ENCODE data around the gene CHST7. TPM values are rescaled to one million over a fixed set of nuclear protein-coding genes. Genes with fewer than 3 reads are reported as not detected.

The CHST7 gene
- total RNA-seq, 1 experiment from 2014 or later, result 24.7 TPM

GRCh38 chrX:46574774-46575381 lies 1.3 kb downstream of the CHST7 start:
- intact Hi-C loops (cut with micrococcal nuclease), result loop anchor here (5.0 to 10.0 kb wide), 2 partner anchors 112 to 180 kb away; partner anchors contain the start of gene SLC9A7
- Histone ChIP-seq H4K20me1 (ENCODE audit: low read length) (no peaks in the 10 kb centered on the region; the same call in 1 of the 2 replicates), H3K79me2 (ENCODE audit: low read length) (peaks cover 57% of the 10 kb centered on the region), H3K4me1 (ENCODE audit: insufficient read depth, low read length) (peaks cover 32% of the 10 kb centered on the region), H3K4me2 (ENCODE audit: low read length) (peak overlapping the region; percentile 93), H3K36me3 (ENCODE audit: low read depth, low read length) (peaks cover 8% of the 10 kb centered on the region; the same call in 1 of the 2 replicates), H3K9ac (ENCODE audit: low read length) (peak overlapping the region; percentile 77), H3F3A (ENCODE audit: low read length, unreplicated experiment) (peaks cover 4% of the 10 kb centered on the region), H3K9me3 (ENCODE audit: low read length) (no peaks in the 10 kb centered on the region), H3K4me3 (ENCODE audit: low read length) (peak overlapping the region; percentile 94), H3K9me2 (replicated peaks; ENCODE audit: low read length) (no peaks in the 10 kb centered on the region), H2AFZ (ENCODE audit: low read length) (no peak overlapping the region), H3K27me3 (ENCODE audit: low read length) (no peaks in the 10 kb centered on the region), H3K27ac (ENCODE audit: low read length) (no peak overlapping the region)
- ATAC-seq, result no peak
- TF ChIP-seq EZH2phosphoT487 (IDR thresholded peaks at IDR 0.05; ENCODE audit: borderline replicate concordance, low read length) (no peak), EZH2 (IDR thresholded peaks at IDR 0.05; ENCODE audit: low read length, unreplicated experiment) (no peak)
- TF ChIP-seq, protein P1, sequence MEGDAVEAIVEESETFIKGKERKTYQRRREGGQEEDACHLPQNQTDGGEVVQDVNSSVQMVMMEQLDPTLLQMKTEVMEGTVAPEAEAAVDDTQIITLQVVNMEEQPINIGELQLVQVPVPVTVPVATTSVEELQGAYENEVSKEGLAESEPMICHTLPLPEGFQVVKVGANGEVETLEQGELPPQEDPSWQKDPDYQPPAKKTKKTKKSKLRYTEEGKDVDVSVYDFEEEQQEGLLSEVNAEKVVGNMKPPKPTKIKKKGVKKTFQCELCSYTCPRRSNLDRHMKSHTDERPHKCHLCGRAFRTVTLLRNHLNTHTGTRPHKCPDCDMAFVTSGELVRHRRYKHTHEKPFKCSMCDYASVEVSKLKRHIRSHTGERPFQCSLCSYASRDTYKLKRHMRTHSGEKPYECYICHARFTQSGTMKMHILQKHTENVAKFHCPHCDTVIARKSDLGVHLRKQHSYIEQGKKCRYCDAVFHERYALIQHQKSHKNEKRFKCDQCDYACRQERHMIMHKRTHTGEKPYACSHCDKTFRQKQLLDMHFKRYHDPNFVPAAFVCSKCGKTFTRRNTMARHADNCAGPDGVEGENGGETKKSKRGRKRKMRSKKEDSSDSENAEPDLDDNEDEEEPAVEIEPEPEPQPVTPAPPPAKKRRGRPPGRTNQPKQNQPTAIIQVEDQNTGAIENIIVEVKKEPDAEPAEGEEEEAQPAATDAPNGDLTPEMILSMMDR (conservative IDR thresholded peaks at IDR 0.05; ENCODE audit: low read depth, low read length), result no peak
- ChIA-PET POLR2A (ENCODE audit: unreplicated experiment) (no interaction called here), CTCF (no interaction called here)
- no peak for DNase-seq
- no TSS peak for BruUV-seq (replicated peaks)

DNA sequence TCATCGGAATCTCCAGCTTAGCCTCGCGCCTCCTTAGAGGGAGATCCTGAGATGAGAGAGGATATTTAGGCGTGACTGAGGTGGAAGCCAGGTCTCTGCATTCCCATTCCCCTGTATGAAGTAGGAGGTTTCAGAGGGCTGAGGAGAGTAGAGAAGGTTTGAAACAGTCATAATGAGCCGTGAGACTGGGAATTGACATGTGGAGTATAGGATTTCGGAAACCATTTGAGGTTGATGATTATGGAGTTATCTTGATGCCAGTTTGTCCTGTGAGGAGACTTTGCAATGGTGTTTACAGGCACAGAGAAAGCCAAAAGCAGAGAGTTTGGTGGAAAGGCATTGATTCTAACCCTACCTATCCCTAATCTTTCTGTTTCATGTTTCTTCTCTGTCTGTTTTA lies 2.0 kb downstream of the CHST7 start:
- H2AFZ ChIP-seq (ENCODE audit: low read length), result no peak overlapping the region
- BruUV-seq (replicated peaks), result no TSS peak
- H3K36me3 ChIP-seq (ENCODE audit: low read depth, low read length), result peaks cover 8% of the 10 kb centered on the region; the same call in 1 of the 2 replicates
- TF ChIP-seq EZH2phosphoT487 (IDR thresholded peaks at IDR 0.05; ENCODE audit: borderline replicate concordance, low read length), result no peak
- no peak for TF ChIP-seq EZH2 (IDR thresholded peaks at IDR 0.05; ENCODE audit: low read length, unreplicated experiment)
- TF ChIP-seq, protein P1 (conservative IDR thresholded peaks at IDR 0.05; ENCODE audit: low read depth, low read length), result no peak
- H3F3A ChIP-seq (ENCODE audit: low read length, unreplicated experiment), result peaks cover 4% of the 10 kb centered on the region
- peak; percentile 26 for DNase-seq
- ATAC-seq, result no peak
- H3K4me2 ChIP-seq (ENCODE audit: low read length), result peak overlapping the region; percentile 93
- H3K4me3 ChIP-seq (ENCODE audit: low read length), result peak overlapping the region; percentile 73
- no peaks in the 10 kb centered on the region for H3K9me3 ChIP-seq (ENCODE audit: low read length)
- H4K20me1 ChIP-seq (ENCODE audit: low read length), result no peaks in the 10 kb centered on the region; the same call in 1 of the 2 replicates
- ChIA-PET CTCF (no interaction called here), POLR2A (ENCODE audit: unreplicated experiment) (no interaction called here)
- intact Hi-C loops (cut with micrococcal nuclease), result loop anchor here (10.0 kb wide), 1 partner anchor 179 kb away; the partner anchor contains the start of gene SLC9A7
- H3K27ac ChIP-seq (ENCODE audit: low read length), result peak overlapping the region; percentile 85
- H3K79me2 ChIP-seq (ENCODE audit: low read length), result peaks cover 62% of the 10 kb centered on the region
- no peaks in the 10 kb centered on the region for H3K9me2 ChIP-seq (replicated peaks; ENCODE audit: low read length)
- H3K9ac ChIP-seq (ENCODE audit: low read length), result peak overlapping the region; percentile 60
- H3K4me1 ChIP-seq (ENCODE audit: insufficient read depth, low read length), result peaks cover 32% of the 10 kb centered on the region
- no peaks in the 10 kb centered on the region for H3K27me3 ChIP-seq (ENCODE audit: low read length)

DNA sequence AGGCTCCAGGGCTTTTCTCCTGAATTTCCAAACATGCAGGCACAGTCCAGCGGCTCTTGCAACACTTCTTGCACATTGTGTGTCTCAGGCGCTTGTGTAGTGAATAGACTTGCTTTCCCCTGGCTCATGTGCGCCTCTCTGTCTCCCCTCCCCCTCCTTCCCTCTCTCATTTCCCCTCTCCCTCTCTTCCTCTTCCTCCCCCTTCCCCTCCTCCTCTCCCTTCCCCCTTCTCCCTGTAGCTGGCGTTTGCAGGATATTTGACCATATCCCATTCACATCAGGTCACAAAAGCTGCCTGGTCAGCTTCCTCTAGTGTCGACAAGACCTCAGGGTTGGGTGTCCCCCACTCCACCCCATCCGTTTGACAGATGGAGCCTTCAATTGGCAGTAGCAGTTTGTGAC lies 2.4 kb downstream of the CHST7 start:
- H3K4me3 ChIP-seq (ENCODE audit: low read length), result peak overlapping the region; percentile 73

More for the DNA sequence above, 2.4 kb downstream of the CHST7 start:
- Histone ChIP-seq H3K9me2 (replicated peaks; ENCODE audit: low read length) (no peaks in the 10 kb centered on the region), H4K20me1 (ENCODE audit: low read length) (no peaks in the 10 kb centered on the region; the same call in 1 of the 2 replicates), H3F3A (ENCODE audit: low read length, unreplicated experiment) (peaks cover 4% of the 10 kb centered on the region), H3K4me2 (ENCODE audit: low read length) (peak overlapping the region; percentile 93), H2AFZ (ENCODE audit: low read length) (0 out of 2 replicates have a peak overlapping the region, but pooled peaks have one; percentile 8), H3K27ac (ENCODE audit: low read length) (peak overlapping the region; percentile 85), H3K36me3 (ENCODE audit: low read depth, low read length) (peaks cover 8% of the 10 kb centered on the region; the same call in 1 of the 2 replicates), H3K27me3 (ENCODE audit: low read length) (no peaks in the 10 kb centered on the region), H3K9ac (ENCODE audit: low read length) (peak overlapping the region; percentile 60), H3K4me1 (ENCODE audit: insufficient read depth, low read length) (peaks cover 32% of the 10 kb centered on the region), H3K79me2 (ENCODE audit: low read length) (peaks cover 64% of the 10 kb centered on the region), H3K9me3 (ENCODE audit: low read length) (no peaks in the 10 kb centered on the region)
- TF ChIP-seq EZH2phosphoT487 (IDR thresholded peaks at IDR 0.05; ENCODE audit: borderline replicate concordance, low read length) (no peak), EZH2 (IDR thresholded peaks at IDR 0.05; ENCODE audit: low read length, unreplicated experiment) (no peak)
- TF ChIP-seq, protein P1 (conservative IDR thresholded peaks at IDR 0.05; ENCODE audit: low read depth, low read length), result no peak
- BruUV-seq (replicated peaks), result no TSS peak
- DNase-seq (peak; percentile 32), ATAC-seq (no peak)
- POLR2A ChIA-PET (ENCODE audit: unreplicated experiment), result no interaction called here
- intact Hi-C loops (cut with micrococcal nuclease), result loop anchor here (2.0 to 10.0 kb wide), 2 partner anchors 15 to 179 kb away; partner anchors contain the start of gene SLC9A7
- CTCF ChIA-PET, result interaction anchor here (0.6 to 1.0 kb wide), 3 partner anchors 12 to 66 kb away, joined by 3 to 7 read pairs (median 4); no protein-coding TSS in a partner anchor

Data from PC-3 (cell line).